ENCODE data around the gene DVL3. TPM values are rescaled to one million over a fixed set of nuclear protein-coding genes. Genes with fewer than 3 reads are reported as not detected.
"Not testable (repeated sequence)": the region's sequence is repeated elsewhere in the genome, so short reads cannot be mapped to it uniquely, and the experiment has no call there.

Gene DVL3
- total RNA-seq = 10 to 100 TPM; 45.2 to 86.5 (median 66.1) TPM

DNA sequence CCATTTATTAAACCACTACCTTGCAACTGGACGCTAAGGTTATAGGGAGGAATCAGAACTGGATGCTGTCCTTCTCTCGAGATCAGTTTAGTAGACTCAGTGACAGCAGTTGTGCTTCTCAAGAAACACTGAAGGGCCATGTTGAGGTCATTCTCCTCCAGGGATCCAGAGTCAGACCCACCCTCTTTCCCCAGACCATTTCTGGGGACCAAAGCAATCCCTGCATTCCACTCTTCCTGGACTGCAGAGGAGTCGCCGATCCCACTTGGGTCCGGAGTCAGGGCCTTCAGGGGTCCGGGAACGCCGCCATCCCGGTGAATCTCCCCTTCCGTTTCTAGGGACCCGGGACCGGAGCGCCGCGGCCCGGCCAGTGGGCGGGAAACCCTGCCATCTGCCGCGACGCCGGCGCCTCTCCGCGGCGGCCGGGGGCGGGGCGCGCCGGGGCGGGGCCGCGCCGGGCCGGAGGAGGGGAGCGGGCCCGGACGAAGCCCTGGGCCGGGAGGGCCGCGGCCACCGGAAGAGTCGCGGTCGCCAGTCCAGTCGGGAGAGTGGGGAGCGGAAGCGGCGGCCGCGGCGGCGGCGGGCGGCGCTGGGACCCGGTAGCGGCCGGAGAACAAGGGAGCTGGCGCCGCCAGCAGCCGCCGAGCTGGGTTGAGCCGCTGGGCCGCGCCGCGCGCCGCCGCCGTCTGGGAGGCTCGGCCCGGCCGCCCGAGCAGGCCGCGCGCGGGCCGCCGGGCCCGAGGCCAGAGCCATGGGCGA, at the start of gene DVL3:
Gene DVL3 (plus strand): TSS at position 493 of the 759 bp plus-strand sequence. CDS start 259 bp downstream, at position 752.
- peak; percentile 24 to 33 for DNase-seq (ENCODE audit: low spot score in 2 of 2)
- H3K4me1 ChIP-seq = peaks cover 0 to 52% (median 23%) of the 10 kb centered on the region in 4 donors

DNA sequence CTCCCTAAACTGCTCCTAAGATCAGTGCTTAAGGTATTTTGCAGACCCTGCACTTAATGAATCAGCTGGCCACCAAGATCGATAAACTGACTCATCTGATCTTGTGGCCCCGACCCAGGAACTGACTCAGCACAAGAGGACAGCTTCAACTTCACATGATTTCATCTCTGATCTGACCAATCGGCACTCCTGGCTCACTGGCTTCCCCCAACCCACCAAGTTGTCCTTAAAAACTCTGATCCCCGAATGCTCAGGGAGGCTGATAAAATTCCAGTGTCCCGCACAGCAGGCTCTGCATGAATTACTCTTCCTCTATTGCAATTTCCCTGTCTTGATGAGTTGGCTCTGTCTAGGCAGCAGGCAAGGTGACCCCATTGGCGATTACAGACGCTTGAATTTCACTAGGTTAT, 44.9 kb upstream of the DVL3 start:
- Histone ChIP-seq H3K4me3 (no peak overlapping the region), H3K36me3 (no peaks in the 10 kb centered on the region), H3K4me1 (no peaks in the 10 kb centered on the region), H3K27ac (no peak overlapping the region), H3K9me3 (no peaks in the 10 kb centered on the region), H3K27me3 (no peaks in the 10 kb centered on the region)
- DNase-seq (ENCODE audit: low spot score in 2 of 2) = no peak
- TF ChIP-seq POLR2A (IDR thresholded peaks at IDR 0.05) (no peak), EP300 (IDR thresholded peaks at IDR 0.05) (no peak)
- TF ChIP-seq, protein P1, sequence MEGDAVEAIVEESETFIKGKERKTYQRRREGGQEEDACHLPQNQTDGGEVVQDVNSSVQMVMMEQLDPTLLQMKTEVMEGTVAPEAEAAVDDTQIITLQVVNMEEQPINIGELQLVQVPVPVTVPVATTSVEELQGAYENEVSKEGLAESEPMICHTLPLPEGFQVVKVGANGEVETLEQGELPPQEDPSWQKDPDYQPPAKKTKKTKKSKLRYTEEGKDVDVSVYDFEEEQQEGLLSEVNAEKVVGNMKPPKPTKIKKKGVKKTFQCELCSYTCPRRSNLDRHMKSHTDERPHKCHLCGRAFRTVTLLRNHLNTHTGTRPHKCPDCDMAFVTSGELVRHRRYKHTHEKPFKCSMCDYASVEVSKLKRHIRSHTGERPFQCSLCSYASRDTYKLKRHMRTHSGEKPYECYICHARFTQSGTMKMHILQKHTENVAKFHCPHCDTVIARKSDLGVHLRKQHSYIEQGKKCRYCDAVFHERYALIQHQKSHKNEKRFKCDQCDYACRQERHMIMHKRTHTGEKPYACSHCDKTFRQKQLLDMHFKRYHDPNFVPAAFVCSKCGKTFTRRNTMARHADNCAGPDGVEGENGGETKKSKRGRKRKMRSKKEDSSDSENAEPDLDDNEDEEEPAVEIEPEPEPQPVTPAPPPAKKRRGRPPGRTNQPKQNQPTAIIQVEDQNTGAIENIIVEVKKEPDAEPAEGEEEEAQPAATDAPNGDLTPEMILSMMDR (IDR thresholded peaks at IDR 0.05) = no peak
- WGBS, 2 donors = 50 to 60% methylated on average over 7 of the region's 7 CpGs

More for the DNA sequence above, at the start of gene DVL3:
- TF ChIP-seq POLR2A (IDR thresholded peaks at IDR 0.05) (peak in 1 of 2 donors; percentile 54), EP300 (IDR thresholded peaks at IDR 0.05) (no peak)
- TF ChIP-seq, protein P1 (IDR thresholded peaks at IDR 0.05) = peak in 1 of 5 experiments; percentile 15
- no peaks in the 10 kb centered on the region for H3K9me3 ChIP-seq
- 1 to 3% methylated on average over 12 to 67 of the region's 84 CpGs for WGBS, 2 donors
- peak within 1 kb of the TSS; percentile 70 to 93 (median 86) for H3K4me3 ChIP-seq
- peak within 1 kb of the TSS; percentile 73 to 96 (median 92) for H3K27ac ChIP-seq
- no peaks in the 10 kb centered on the region for H3K27me3 ChIP-seq
- no peaks in the 10 kb centered on the region for H3K36me3 ChIP-seq

- no peak overlapping the region for H3K4me3 ChIP-seq
- H3K36me3 ChIP-seq = no peaks in the 10 kb centered on the region
- H3K9me3 ChIP-seq = no peaks in the 10 kb centered on the region
- TF ChIP-seq, protein P1 (IDR thresholded peaks at IDR 0.05) = no peak
- no peak for TF ChIP-seq EP300 (IDR thresholded peaks at IDR 0.05)
- no peak for TF ChIP-seq POLR2A (IDR thresholded peaks at IDR 0.05)
- no peak for DNase-seq (ENCODE audit: low spot score in 2 of 2)
- WGBS, 2 donors = 89 to 93% methylated on average over 4 of the region's 4 CpGs
- no peaks in the 10 kb centered on the region for H3K27me3 ChIP-seq
- H3K27ac ChIP-seq = no peak overlapping the region
- H3K4me1 ChIP-seq = no peaks in the 10 kb centered on the region
Observed at GRCh38 chr3:184116017-184116416, 39.2 kb upstream of the DVL3 start.

DNA sequence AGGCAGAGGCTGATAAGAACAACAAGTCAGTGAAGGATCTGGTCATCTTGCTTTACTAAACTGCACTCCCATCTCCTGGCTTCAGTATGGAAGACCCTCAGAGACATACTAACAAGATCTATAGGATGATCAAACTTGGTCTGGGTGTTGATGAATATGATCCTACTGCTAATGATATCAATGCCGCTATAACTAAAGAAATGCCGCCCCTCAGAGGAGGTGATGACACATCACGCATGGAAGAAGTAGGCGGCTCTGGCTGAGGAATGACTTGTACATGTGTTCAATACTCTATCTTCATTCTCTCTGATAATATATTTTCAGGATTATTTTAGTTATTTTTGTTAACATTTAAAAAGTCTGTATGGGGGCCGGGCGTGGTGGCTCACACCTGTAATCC, 37.5 kb upstream of the DVL3 start:
- Histone ChIP-seq H3K27ac (no peak overlapping the region), H3K4me3 (no peak overlapping the region), H3K36me3 (no peaks in the 10 kb centered on the region), H3K27me3 (no peaks in the 10 kb centered on the region), H3K4me1 (no peaks in the 10 kb centered on the region), H3K9me3 (no peaks in the 10 kb centered on the region)
- DNase-seq (ENCODE audit: low spot score in 2 of 2) = no peak
- TF ChIP-seq, protein P1 (IDR thresholded peaks at IDR 0.05) = no peak
- TF ChIP-seq POLR2A (IDR thresholded peaks at IDR 0.05) = no peak
- no peak for TF ChIP-seq EP300 (IDR thresholded peaks at IDR 0.05)
- WGBS, 2 donors = 94 to 95% methylated on average over 6 of the region's 6 CpGs

- H3K27ac ChIP-seq; H3K4me1 ChIP-seq; H3K9me3 ChIP-seq; H3K27me3 ChIP-seq; H3K4me3 ChIP-seq; DNase-seq (ENCODE audit: low spot score in 2 of 2); H3K36me3 ChIP-seq: not testable (repeated sequence)
- 92 to 95% methylated on average over 8 of the region's 8 CpGs for WGBS, 2 donors
Observed at GRCh38 chr3:184121031-184121430, 34.1 kb upstream of the DVL3 start.
